Testis (tissue), 2 donors: ENCODE measurements around the gene DTNB.

Experiments used
- CTCF ChIP-seq, 3 experiments: fragments of 450-650 bp in 2 of 3; fragments of 200-600 bp in 1 of 3; sonication (generic) in 1 of 3; IDR thresholded peaks; one replicate each; pipeline ENCODE4 v1.5.1; 2016 to 2019; ENCODE audit warnings: antibody characterized with exemption in 3 of 3, mild to moderate bottlenecking in 2 of 3, moderate library complexity in 1 of 3
- POLR2A ChIP-seq: fragments of 450-650 bp; IDR thresholded peaks from one replicate; pipeline ENCODE4 v1.6.1; 2017; ENCODE audit warnings: antibody characterized with exemption, mild to moderate bottlenecking, moderate library complexity

GRCh38 chr2:25552318-25552717 lies 121.1 kb downstream of the DTNB start:
- TF ChIP-seq CTCF (IDR thresholded peaks at IDR 0.05) (no peak), POLR2A (no peak)
